Nephron progenitor cell (in vitro differentiated cells): ENCODE data around the gene TMPRSS6.

Source experiments
- DNase-seq: peaks from one replicate; pipeline ENCODE4 v3.0.0; 2021
- H3K27ac Mint-ChIP-seq: 2 replicates; pipeline ENCODE4 v1.8.0; 2021; ENCODE audit warnings: mild to moderate bottlenecking, moderate library complexity, mixed read lengths
- H3K27me3 Mint-ChIP-seq: 2 replicates; pipeline ENCODE4 v1.8.0; 2021; ENCODE audit warnings: mild to moderate bottlenecking, low read depth, mixed read lengths; ENCODE audit not compliant: poor library complexity
- H3K36me3 Mint-ChIP-seq: 2 replicates; pipeline ENCODE4 v1.8.0; 2021; ENCODE audit warnings: low read depth, mixed read lengths
- H3K4me1 Mint-ChIP-seq: 2 replicates; pipeline ENCODE4 v1.8.0; 2021; ENCODE audit warnings: mixed read lengths
- H3K4me3 Mint-ChIP-seq: 2 replicates; pipeline ENCODE4 v1.8.0; 2021; ENCODE audit warnings: mild to moderate bottlenecking, moderate library complexity, mixed read lengths
- H3K9me3 Mint-ChIP-seq: 2 replicates; pipeline ENCODE4 v1.8.0; 2021; ENCODE audit warnings: mild to moderate bottlenecking, moderate library complexity, mixed read lengths
- CTCF ChIP-seq: fragments of 200-600 bp; sonication (generic); IDR thresholded peaks from 2 replicates; pipeline ENCODE4 v1.5.0; 2021; ENCODE audit warnings: antibody characterized with exemption

Gene TMPRSS6

GRCh38 chr22:37118083-37118482 lies 8.6 kb upstream of the TMPRSS6 start:
- no peak overlapping the region for H3K27ac Mint-ChIP-seq
- peaks cover 16% of the 10 kb centered on the region for H3K4me1 Mint-ChIP-seq
- no peak for DNase-seq
- no peaks in the 10 kb centered on the region for H3K36me3 Mint-ChIP-seq
- H3K9me3 Mint-ChIP-seq = no peaks in the 10 kb centered on the region
- no peak for TF ChIP-seq CTCF
- H3K4me3 Mint-ChIP-seq = no peak overlapping the region
- H3K27me3 Mint-ChIP-seq = peaks cover 40% of the 10 kb centered on the region

GRCh38 chr22:37117092-37117491 lies 7.6 kb upstream of the TMPRSS6 start:
- no peaks in the 10 kb centered on the region for H3K36me3 Mint-ChIP-seq
- H3K9me3 Mint-ChIP-seq = no peaks in the 10 kb centered on the region
- H3K4me3 Mint-ChIP-seq = no peak overlapping the region
- H3K27ac Mint-ChIP-seq = no peak overlapping the region
- no peak for DNase-seq
- peaks cover 40% of the 10 kb centered on the region for H3K27me3 Mint-ChIP-seq
- no peak for TF ChIP-seq CTCF
- H3K4me1 Mint-ChIP-seq = peaks cover 12% of the 10 kb centered on the region

GRCh38 chr22:37115032-37115431 lies 5.5 kb upstream of the TMPRSS6 start:
- Mint-ChIP-seq H3K4me3 (no peak overlapping the region), H3K36me3 (no peaks in the 10 kb centered on the region), H3K4me1 (peaks cover 14% of the 10 kb centered on the region), H3K9me3 (no peaks in the 10 kb centered on the region), H3K27ac (no peak overlapping the region), H3K27me3 (peaks cover 36% of the 10 kb centered on the region)
- no peak for TF ChIP-seq CTCF
- DNase-seq = no peak

- TF ChIP-seq CTCF = no peak
- Mint-ChIP-seq H3K4me1 (peaks cover 16% of the 10 kb centered on the region), H3K27me3 (peaks cover 31% of the 10 kb centered on the region), H3K9me3 (no peaks in the 10 kb centered on the region), H3K36me3 (no peaks in the 10 kb centered on the region), H3K27ac (no peak overlapping the region), H3K4me3 (no peak overlapping the region)
- DNase-seq = no peak
Observed at GRCh38 chr22:37113757-37114156, 4.2 kb upstream of the TMPRSS6 start.

- no peak overlapping the region for H3K4me3 Mint-ChIP-seq
- no peaks in the 10 kb centered on the region for H3K9me3 Mint-ChIP-seq
- H3K27ac Mint-ChIP-seq = no peak overlapping the region
- H3K36me3 Mint-ChIP-seq = no peaks in the 10 kb centered on the region
- no peak for TF ChIP-seq CTCF
- DNase-seq = no peak
- peaks cover 32% of the 10 kb centered on the region for H3K4me1 Mint-ChIP-seq
- H3K27me3 Mint-ChIP-seq = peaks cover 27% of the 10 kb centered on the region
Observed at GRCh38 chr22:37112084-37112728, 2.7 kb upstream of the TMPRSS6 start.

- H3K27ac Mint-ChIP-seq = no peak overlapping the region
- no peaks in the 10 kb centered on the region for H3K9me3 Mint-ChIP-seq
- TF ChIP-seq CTCF = no peak
- H3K36me3 Mint-ChIP-seq = no peaks in the 10 kb centered on the region
- no peak for DNase-seq
- H3K4me3 Mint-ChIP-seq = no peak overlapping the region
- peaks cover 34% of the 10 kb centered on the region for H3K4me1 Mint-ChIP-seq
- peaks cover 21% of the 10 kb centered on the region for H3K27me3 Mint-ChIP-seq
Observed at GRCh38 chr22:37111156-37111717, 1.7 kb upstream of the TMPRSS6 start.
